Activated CD8-positive, alpha-beta memory T cell treated with anti-CD3 and anti-CD28 coated beads for 1 hour (primary cell): ENCODE results near the gene CHD9.
A peak's percentile ranks its signal among the peaks of the same experiment; 100 is the strongest.

Experiments
- DNase-seq, 2 donors: peaks; one replicate each; pipeline ENCODE4 v3.0.0-alpha.2; 2020; ENCODE audit warnings: low read depth in 1 of 2; ENCODE audit errors: extremely low read depth in 1 of 2

CHD9 gene

DNA sequence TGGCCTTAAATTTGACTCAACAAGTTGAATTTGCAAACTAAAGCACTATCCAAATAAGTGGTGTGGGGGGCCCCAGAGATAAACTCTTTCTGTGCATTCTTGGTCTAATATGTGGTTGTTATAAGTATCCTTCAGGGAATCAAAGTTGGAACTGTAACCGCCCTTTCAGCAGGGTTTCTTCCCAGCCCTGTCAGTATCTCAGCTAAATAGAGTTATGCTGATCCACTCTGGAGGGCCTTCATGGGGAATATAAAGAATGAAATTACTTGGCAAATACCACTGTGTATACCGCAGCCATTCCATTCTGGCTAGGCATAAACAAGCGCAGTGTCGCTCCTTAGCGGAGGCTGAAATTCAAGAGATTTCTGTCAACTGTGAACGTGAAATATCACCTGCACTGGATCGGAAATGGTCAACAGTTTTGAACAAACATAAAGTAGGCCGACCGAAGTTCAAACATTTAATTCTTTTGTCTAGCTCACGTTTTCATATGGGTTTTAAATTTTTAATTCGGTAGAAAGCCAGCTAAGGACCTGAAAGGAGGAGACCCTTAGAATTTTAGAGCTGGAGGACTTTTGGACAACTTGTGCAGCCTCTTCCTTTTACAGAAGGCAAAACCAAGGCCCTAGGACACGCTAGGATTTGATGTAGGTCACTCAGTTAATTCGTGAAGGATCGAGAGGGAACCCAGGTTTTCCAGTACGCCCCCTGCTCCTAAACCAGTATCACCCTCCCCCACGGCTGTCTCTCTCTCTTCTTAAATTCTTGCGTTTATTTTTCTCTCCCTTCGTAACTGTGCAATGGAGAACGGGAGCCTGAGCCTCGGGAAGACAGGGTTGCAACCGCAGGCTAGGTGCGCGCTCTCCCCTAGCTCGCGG is 74.7 kb downstream of the CHD9 start:
- DNase-seq, result no peak

DNA sequence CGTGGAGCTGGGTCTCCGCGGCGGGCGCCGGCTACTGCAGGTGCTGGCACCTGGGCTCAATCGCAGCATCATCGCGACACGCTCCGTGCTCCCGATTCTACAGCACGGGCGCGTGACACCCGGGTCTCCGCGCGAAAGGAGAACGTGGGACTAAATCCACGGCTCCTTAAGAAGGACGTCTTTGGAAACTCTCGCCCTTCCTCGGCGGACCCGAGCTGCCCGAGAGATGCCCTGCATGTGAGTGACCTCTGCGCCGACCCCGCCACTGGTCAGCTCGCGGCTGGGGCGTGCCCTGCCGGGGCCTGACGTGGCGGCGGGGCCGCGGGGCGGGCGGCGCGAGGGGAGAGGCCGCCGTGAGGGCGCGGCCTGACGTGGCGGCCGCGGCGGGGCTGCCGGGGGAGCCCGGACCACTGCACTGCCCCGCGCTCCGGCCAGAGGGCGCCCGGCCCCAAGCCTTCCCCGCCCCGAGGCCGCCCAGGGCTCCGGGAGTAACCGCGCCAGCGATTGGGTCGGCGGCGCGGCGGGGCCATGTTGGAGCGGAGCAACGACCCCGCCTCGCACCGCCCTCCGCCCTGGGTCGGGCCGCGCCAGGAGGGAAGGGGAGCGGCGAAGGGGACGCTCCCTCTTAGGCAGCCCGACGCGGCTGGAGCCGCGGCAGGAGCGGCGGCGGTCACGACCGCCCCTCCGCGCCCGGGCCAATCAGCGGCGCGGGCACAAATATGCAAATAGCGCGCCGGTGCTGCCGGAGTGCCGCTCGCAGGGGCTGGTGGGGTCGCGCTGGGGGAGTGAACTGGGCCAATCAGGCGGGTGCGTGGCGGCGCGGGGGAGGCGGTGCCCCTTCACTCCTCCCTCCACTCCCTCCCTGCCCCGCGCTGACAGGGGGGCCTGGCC is 75.6 kb downstream of the CHD9 start:
- DNase-seq, result peak; percentile 89 to 94

DNA sequence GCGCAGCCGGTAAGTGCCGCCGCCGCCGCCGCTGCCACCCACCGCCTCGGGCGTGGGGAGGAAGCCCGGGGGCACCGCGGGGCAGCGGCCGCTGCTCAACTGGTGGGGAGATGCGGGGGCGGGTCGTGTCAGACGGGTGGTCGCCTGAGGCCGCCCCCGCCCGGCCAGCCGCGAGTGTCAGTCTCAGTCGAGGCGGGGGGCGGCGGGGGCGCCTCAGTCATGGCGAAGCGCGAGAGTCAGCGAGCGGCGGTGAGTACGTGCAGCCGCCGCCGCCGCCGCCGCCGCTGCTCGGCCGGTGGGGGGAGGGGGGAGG is 76.2 kb downstream of the CHD9 start:
- no peak for DNase-seq

DNA sequence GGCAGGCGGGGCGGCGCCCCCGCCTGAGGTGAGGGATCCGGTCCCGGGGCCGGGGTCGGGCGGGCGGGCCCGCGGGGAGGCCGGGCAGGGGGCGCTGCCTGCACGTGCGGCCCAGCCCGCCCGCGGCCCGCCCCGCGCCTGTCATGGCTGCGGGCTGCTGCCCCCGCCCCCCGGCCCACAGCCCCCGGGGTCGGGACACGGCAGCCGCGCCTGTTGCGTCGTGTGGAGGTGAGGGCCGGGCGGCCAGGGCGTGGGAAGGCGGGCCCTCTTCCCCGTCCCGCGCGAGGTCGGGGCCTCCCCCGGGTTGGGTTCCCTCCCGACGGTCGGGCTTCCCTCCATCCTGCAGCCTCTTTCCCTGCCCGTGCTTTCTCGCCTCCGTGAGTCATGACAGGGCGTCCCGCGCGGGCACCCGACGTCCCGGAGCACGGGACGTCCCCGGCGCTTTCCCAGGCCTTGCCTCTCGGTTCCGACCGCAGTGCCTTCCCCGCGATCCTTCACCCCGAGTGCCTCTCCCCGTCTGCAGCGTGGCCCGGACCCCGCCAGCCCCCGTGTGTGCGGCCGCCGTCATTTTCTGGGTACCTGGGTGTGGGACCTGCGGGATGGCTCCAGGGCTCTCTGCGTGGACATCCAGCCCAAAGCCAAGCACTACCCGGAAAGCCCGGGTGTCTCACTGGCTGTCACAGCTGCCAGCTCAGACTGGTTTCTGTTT is 76.7 kb downstream of the CHD9 start:
- DNase-seq, result peak; percentile 4 to 29

DNA sequence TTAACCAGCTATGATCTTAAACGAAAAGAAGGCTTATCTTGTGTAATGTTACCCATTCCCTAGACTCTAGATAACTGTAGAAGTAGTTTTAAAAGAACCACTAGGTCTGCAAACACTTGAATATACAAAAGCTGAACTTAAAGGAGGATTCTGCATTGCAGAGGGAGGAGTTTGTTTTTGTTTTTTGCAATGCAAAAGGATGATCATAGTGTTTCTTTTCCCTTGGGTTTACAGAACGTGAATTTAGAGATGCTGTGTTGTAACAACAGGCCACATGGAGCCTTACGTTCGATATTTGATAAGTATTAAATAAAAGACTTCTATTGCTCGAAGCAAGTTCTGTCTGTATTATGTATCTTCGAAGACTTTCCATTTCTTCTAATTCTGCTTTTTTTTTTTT is 77.6 kb downstream of the CHD9 start:
- DNase-seq, result no peak

DNA sequence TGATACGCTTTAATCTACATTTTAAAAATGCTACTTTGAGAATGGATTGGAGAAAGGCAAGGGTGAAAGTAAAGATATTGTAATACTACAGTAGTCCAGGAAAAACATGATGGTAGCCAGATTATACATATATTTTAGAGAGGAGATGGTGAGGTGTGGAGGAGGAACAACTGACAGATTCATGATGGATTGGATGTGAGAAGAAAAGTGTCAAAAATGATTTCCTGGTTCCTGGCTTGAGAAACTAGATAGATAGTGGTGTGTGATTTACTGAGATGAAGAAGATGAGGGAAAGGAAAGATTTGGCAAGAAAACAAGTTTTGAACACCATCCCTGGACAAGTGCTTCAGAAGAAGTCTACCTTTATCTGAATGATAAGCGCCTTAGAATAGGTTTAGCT is 80.5 kb downstream of the CHD9 start:
- DNase-seq, result no peak

DNA sequence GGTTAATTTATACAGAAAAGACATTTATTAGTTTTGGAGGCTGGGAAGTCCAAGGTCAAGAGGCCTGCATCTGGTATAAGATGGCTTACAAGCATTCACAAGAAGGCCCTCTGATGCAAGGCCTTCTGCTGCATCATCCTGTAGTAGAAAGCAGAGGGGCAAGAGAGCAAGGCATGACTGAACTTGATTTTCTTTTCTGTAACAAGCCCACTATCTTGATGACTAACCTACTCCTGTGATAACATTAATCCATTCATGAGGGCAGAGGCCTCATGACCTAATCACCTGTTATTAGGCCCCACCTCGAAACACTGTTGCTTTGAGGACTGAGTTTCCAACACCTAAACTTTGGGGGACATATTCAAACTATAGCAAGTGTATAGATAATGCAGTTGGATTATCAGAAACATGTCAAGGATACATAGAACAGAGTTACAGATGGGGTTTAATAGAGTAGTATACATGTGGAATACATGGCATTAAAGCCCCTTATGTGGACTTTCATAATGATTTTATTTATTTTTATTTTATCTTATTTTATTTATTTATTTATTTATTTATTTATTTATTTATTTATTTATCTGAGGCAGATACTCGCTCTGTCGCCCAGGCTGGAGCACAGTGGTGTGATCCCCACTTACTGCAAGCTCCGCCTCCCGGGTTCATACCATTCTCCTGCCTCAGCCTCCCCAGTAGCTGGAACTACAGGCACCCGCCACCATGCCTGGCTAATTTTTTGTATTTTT is 88.2 kb downstream of the CHD9 start:
- no peak for DNase-seq

DNA sequence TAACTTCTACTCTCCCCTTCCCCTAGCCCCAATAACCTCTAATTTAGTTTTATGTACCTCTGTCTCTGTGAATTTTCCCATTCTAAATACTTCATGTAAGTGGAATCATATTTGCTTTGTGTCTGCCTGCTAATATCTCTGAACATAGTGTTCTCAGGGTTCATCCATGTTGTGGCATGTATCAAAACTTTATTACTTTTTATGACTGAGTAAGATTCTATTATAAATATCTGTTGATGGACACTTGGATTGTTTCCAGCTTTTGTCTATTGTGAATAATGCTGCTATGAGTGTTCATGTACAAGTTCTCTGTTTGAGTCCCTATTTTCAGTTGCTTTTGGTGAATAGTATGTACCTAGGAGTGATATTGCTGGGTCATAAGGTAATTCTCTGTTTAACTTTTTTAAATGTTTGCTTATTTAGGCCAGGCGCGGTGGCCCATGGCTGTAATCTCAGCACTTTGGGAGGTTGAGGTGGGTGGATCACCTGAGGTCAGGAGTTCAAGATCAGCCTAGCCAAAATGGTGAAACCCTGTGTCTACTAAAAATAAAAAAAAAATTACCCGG is 92.8 kb downstream of the CHD9 start:
- no peak for DNase-seq

DNA sequence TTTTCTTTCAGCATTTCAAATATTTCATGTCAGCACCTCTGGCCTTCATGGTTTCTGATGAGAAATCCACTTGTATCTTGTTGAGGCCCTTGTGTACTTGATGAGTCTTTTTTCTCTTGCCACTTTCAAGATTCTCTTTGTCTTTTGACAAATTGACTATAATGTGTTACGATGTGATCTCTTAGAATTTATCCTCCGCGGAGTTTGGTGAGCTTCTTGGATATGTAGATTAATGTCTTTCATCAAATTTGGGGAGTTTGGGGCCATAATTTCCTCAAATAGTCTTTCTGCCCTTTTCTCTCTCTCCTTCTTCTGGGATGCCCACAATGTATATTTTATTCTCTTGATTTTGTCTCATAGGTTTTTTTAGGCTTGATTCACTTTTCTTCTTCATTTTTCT is 96.0 kb downstream of the CHD9 start:
- DNase-seq, result no peak

DNA sequence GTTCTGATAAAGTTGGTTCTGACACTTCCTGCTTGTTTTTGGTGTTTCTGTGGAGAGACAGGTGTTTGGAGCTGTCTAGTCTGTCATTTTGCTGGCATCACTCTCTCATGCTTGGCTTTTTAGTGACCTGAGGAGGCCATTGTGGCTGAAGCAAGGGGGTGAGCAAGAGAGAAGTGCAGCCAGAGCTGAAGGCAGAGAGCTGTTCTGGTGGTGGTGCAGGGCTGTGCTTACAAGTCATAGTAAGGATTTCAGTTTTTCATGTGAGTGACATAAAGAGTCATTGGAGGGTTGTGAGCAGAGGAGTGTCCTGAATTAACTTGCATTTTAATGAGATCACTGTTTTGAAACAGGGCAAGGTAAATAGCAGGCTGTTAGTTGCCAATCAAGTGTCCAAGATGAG is 97.5 kb downstream of the CHD9 start:
- DNase-seq, result no peak

DNA sequence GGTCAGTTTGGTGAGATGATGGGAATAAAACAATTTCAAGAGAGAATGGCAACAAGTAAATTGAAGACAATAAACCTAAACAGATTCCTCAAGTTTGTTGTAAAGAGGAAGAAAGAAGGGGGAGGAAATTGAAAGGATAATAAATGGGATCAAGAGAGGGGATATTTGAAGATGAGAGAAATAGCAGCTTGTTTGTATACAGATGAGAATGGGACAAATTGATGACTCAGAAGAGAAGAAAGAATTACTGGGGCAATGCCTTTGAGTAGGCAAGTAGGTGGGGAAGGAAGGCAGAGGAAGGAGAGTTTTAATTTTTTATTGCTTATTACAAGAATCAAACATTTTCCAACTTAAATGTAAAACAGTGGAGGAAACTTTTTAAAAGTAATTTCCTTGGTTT is 98.3 kb downstream of the CHD9 start:
- DNase-seq, result no peak

DNA sequence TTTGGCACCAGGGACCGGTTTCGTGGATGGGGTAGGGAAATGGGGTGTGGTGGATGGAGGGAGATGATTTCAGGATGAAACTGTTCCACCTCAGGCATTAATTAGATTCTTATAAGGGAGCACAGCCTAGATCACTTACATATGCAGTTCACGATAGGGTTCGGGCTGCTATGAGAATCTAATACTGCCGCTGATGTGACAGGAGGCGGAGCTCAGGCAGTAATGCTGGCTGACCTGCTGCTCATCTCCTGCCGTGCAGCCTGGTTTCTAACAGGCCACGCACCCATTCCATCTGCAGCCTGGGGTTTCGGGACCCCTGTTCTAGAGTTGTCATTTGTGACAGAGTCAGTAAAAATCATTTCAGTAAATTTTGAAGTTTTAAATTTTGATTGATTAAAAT is 99.7 kb downstream of the CHD9 start:
- DNase-seq, result no peak

DNA sequence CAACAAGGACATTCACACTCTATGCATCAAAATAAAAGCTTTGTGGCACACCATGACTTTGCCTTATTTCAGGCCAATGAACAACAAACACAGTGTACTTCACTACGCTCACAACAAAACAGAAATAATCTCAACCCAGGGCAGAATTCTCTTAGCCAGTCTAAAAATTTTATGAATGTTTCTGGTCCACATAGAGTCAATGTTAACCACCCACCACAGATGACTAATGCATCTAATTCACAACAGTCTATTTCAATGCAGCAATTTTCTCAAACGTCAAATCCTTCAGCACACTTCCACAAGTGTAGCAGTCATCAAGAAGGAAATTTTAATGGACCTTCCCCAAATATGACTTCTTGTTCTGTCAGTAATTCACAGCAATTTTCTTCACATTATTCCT is 101.7 kb downstream of the CHD9 start:
- DNase-seq, result no peak

DNA sequence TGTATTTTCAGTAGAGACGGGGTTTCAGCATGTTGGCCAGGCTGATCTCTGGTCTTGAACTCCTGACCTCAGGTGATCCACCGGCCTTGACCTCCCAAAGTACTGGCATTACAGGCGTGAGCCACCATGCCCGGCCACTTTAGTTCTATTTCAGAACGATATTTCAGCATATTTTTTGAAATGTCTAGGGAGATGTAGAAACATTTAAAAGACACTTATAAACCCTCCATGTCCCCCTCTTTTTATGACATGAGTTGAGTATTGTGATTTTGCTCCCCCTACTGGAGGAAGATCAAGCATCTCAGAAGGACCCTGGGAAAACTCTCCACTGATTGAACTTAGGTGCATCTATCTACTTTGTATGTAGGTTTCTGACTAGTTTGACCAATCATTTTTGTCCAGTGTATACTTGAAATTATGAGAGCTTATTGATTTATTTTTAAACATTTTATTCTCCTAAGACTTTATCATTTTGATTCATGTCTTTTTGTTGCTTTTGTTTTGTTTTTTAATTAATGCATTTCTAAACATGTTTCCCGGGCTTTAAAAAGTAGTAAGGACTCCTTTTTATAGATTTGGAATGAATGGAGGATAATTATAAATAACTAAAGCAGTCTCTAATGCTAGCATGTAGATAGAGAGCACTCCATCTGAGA is 105.1 kb downstream of the CHD9 start:
- no peak for DNase-seq

DNA sequence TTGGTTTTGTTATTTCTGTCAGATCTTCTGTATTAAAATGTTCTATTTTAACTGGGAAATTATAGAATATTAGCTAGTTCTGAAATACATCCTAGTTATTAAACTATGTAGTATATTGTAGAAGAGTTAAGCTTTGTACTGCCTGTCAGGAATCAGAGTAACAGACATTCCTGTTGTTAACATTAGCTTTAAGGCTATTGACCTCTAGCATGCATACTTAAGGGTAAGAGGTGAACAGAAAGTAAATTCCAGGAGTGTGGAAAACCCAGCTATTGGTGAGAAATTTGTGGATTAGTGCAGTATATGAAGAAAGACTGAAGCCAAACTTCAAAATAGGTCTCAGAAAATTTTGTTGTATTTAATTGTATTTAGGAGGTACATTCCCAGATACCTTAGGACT is 111.3 kb downstream of the CHD9 start:
- DNase-seq, result no peak

DNA sequence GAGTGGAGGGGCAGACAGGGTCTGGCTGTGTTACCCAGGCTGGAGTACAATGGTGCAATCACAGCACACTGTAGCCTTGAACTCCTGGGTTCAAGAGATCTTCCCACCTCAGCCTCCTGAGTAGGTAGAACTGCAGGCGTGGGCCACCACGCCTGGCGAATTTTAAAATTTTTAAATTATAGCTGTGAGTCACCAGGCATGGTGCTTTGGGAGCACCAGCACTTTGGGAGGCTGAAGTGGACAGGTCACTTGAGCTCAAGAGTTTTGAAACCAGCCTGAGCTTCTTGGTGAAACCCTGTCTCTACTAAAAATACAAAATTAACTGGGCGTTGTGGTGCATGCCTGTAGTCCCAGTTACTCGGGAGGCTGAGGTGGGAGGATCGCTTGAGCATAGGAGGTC is 114.0 kb downstream of the CHD9 start:
- DNase-seq, result no peak

DNA sequence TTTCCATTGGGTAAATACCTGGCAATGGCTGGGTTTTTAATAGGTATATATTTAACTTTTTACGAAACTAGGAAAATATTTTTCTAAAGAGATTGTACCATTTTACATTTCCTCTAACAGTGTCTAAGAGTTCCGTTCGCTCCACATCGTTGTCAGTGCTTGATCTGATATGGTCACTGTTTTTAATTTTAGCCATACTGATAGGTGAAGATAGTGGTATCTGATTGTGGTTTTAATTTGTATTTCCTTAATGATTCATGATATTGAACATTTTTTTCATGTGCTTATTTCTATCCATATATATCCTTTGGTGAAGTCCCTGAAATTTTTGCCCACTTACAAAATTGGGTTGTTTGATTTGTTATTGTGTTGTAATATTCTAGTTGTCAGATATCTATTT is 117.7 kb downstream of the CHD9 start:
- DNase-seq, result no peak

DNA sequence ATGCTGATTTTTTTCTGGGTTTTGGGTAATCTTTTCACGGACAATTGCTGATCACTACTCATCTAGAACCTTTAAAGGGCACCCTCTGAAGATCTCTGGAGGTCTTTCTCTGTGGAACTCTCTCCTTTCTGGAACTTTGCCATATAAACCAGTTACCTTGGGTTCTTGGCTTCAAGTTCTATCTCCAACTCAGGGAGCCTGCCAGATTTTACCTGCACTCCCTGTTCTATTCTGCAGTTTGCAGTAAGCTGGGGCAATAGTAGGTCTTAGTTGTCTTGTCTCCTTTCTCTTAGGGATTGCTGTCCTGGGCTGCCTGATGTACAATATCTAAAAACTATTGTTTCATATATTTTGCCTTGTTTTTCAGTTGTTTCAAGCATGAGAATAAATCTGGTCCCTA is 120.3 kb downstream of the CHD9 start:
- no peak for DNase-seq

DNA sequence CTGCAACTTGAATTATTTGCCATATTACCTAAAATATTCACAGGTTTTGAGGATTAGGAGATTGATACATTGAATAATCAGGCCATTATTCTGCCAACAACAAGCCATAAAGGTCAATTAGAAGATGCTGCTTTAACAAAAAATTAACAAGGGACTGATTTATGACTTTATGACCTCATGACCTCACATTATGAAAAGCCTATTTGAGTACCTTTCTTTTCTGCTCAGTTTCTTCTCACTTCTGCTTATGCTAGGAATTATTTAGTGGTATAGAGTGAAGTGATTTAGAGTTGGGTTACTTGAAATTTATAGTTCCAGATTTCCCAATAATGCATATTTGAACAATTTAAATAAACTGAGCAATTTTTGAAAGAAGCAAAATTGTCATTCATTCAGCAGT is 121.6 kb downstream of the CHD9 start:
- no peak for DNase-seq

DNA sequence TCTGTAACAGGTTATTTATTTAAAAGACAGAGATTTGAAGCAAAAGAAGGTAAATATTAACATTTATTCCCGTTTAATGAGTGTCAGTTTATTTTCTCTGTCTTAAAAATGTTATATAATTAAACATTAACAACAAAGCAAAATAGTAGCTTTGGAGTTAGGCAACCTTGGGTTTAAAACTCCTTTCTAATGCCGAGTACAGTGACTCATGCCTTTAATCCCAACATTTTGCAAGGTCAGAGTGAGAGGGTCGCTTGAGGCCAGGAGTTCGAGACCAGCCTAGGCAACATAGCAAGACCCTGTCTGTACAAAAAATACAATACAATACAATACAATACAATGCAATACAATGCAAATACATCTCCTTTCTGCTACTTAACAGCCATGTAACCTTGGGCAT is 128.7 kb downstream of the CHD9 start:
- no peak for DNase-seq
